Large intestine (tissue), 3 donors: ENCODE data around the gene PAPPA. TPM values are rescaled to one million over a fixed set of nuclear protein-coding genes. Genes with fewer than 3 reads are reported as not detected.
A peak's percentile ranks its signal among the peaks of the same experiment; 100 is the strongest.

Experiments used
- DNase-seq, 2 donors: peaks; one replicate each; pipeline versions ENCODE4 v3.0.0 to v3.0.0-alpha.2; 2013
- H3K27ac ChIP-seq: one replicate; pipeline ENCODE4 v1.5.1; 2013; ENCODE audit warnings: low read length
- H3K27me3 ChIP-seq: 2 replicates; pipeline ENCODE4 v1.6.1; 2013; ENCODE audit warnings: low read length; ENCODE audit not compliant: control insufficient read depth, insufficient read depth
- H3K36me3 ChIP-seq: 2 replicates; pipeline ENCODE4 v1.6.1; 2013; ENCODE audit warnings: low read length; ENCODE audit not compliant: control insufficient read depth, insufficient read depth
- H3K4me1 ChIP-seq: one replicate; pipeline ENCODE4 v1.6.1; 2013; ENCODE audit warnings: low read length; ENCODE audit not compliant: control insufficient read depth, insufficient read depth
- H3K4me3 ChIP-seq: one replicate; pipeline ENCODE4 v1.5.1; 2013; ENCODE audit warnings: low read length
- H3K9me3 ChIP-seq: one replicate; pipeline ENCODE4 v1.6.1; 2013; ENCODE audit warnings: mild to moderate bottlenecking, low read depth, low read length, moderate library complexity; ENCODE audit not compliant: control insufficient read depth
- WGBS: methylation state at CpG from one replicate; pipeline ENCODE4 v1.1.5; 2013; ENCODE audit warnings: low lambda C conversion rate; ENCODE audit not compliant: insufficient coverage; 5-methylcytosine and 5-hydroxymethylcytosine counted together
- polyA plus RNA-seq: library from polyadenylated mRNA; unstranded; fragments of 120-200 nt; gene quantifications from one replicate; pipeline ENCODE4 v1.2.1, GENCODE V29; 2013

Gene PAPPA
- polyA plus RNA-seq, 1 donor = 2.2 TPM

GRCh38 chr9:116358251-116358650 is 204.7 kb downstream of the PAPPA start:
- DNase-seq = no peak
- no peaks in the 10 kb centered on the region for H3K36me3 ChIP-seq
- WGBS = 100% methylated on average over 1 of the region's 3 CpGs
- no peaks in the 10 kb centered on the region for H3K27me3 ChIP-seq
- no peak overlapping the region for H3K4me3 ChIP-seq
- no peak overlapping the region for H3K27ac ChIP-seq
- H3K9me3 ChIP-seq = no peaks in the 10 kb centered on the region
- H3K4me1 ChIP-seq = no peaks in the 10 kb centered on the region

- Histone ChIP-seq H3K27me3 (no peaks in the 10 kb centered on the region), H3K4me3 (no peak overlapping the region), H3K4me1 (peaks cover 5% of the 10 kb centered on the region), H3K27ac (no peak overlapping the region), H3K36me3 (no peaks in the 10 kb centered on the region), H3K9me3 (no peaks in the 10 kb centered on the region)
- DNase-seq = no peak
- WGBS = no CpG with 5 or more reads among the region's 4 CpGs
Observed at GRCh38 chr9:116360016-116360415, 206.4 kb downstream of the PAPPA start.

GRCh38 chr9:116360989-116361388 is 207.4 kb downstream of the PAPPA start:
- Histone ChIP-seq H3K4me3 (no peak overlapping the region), H3K36me3 (no peaks in the 10 kb centered on the region), H3K4me1 (peaks cover 5% of the 10 kb centered on the region), H3K9me3 (no peaks in the 10 kb centered on the region), H3K27me3 (no peaks in the 10 kb centered on the region), H3K27ac (no peak overlapping the region)
- 83% methylated on average over 1 of the region's 2 CpGs for WGBS
- no peak for DNase-seq

- Histone ChIP-seq H3K4me1 (peaks cover 5% of the 10 kb centered on the region), H3K27ac (no peak overlapping the region), H3K4me3 (no peak overlapping the region), H3K27me3 (no peaks in the 10 kb centered on the region), H3K36me3 (no peaks in the 10 kb centered on the region), H3K9me3 (no peaks in the 10 kb centered on the region)
- no peak for DNase-seq
- WGBS = no CpG with 5 or more reads among the region's 4 CpGs
Observed at GRCh38 chr9:116361547-116361946, 208.0 kb downstream of the PAPPA start.

- peaks cover 5% of the 10 kb centered on the region for H3K4me1 ChIP-seq
- H3K36me3 ChIP-seq = no peaks in the 10 kb centered on the region
- WGBS = no CpG with 5 or more reads among the region's 6 CpGs
- no peaks in the 10 kb centered on the region for H3K27me3 ChIP-seq
- H3K27ac ChIP-seq = no peak overlapping the region
- H3K9me3 ChIP-seq = no peaks in the 10 kb centered on the region
- no peak overlapping the region for H3K4me3 ChIP-seq
- no peak for DNase-seq
Observed at GRCh38 chr9:116362493-116362892, 208.9 kb downstream of the PAPPA start.

GRCh38 chr9:116365056-116365471 is 211.5 kb downstream of the PAPPA start:
- no peaks in the 10 kb centered on the region for H3K27me3 ChIP-seq
- H3K9me3 ChIP-seq = no peaks in the 10 kb centered on the region
- peak overlapping the region; percentile 22 for H3K27ac ChIP-seq
- no CpG with 5 or more reads among the region's 9 CpGs for WGBS
- no peak overlapping the region for H3K4me3 ChIP-seq
- H3K36me3 ChIP-seq = no peaks in the 10 kb centered on the region
- H3K4me1 ChIP-seq = peaks cover 8% of the 10 kb centered on the region
- DNase-seq = peak; percentile 54 to 56

GRCh38 chr9:116366241-116366640 is 212.7 kb downstream of the PAPPA start:
- H3K4me1 ChIP-seq = peaks cover 8% of the 10 kb centered on the region
- no peaks in the 10 kb centered on the region for H3K36me3 ChIP-seq
- no peak for DNase-seq
- no peak overlapping the region for H3K4me3 ChIP-seq
- no peaks in the 10 kb centered on the region for H3K9me3 ChIP-seq
- H3K27me3 ChIP-seq = no peaks in the 10 kb centered on the region
- WGBS = 100% methylated on average over 1 of the region's 1 CpG
- no peak overlapping the region for H3K27ac ChIP-seq

GRCh38 chr9:116368680-116369079 is 215.1 kb downstream of the PAPPA start:
- peaks cover 2% of the 10 kb centered on the region for H3K36me3 ChIP-seq
- H3K27ac ChIP-seq = no peak overlapping the region
- no peak for DNase-seq
- peaks cover 8% of the 10 kb centered on the region for H3K4me1 ChIP-seq
- no peaks in the 10 kb centered on the region for H3K9me3 ChIP-seq
- no peak overlapping the region for H3K4me3 ChIP-seq
- 73% methylated on average over 5 of the region's 9 CpGs for WGBS
- H3K27me3 ChIP-seq = no peaks in the 10 kb centered on the region

GRCh38 chr9:116369706-116370105 is 216.1 kb downstream of the PAPPA start:
- Histone ChIP-seq H3K27ac (peak overlapping the region; percentile 16), H3K4me3 (no peak overlapping the region), H3K9me3 (no peaks in the 10 kb centered on the region), H3K27me3 (no peaks in the 10 kb centered on the region), H3K4me1 (peaks cover 7% of the 10 kb centered on the region), H3K36me3 (peaks cover 2% of the 10 kb centered on the region)
- whole genome bisulfite sequencing = no CpG with 5 or more reads among the region's 5 CpGs
- peak in 1 of 2 donors; percentile 43 for DNase-seq

- WGBS = no CpG with 5 or more reads among the region's 4 CpGs
Observed at GRCh38 chr9:116370556-116370955, 217.0 kb downstream of the PAPPA start.

GRCh38 chr9:116372081-116372673 is 218.6 kb downstream of the PAPPA start:
- Histone ChIP-seq H3K36me3 (peaks cover 2% of the 10 kb centered on the region), H3K4me3 (no peak overlapping the region), H3K9me3 (no peaks in the 10 kb centered on the region), H3K27ac (no peak overlapping the region), H3K27me3 (no peaks in the 10 kb centered on the region), H3K4me1 (peaks cover 3% of the 10 kb centered on the region)
- no peak for DNase-seq

More at GRCh38 chr9:116370556-116370955, 217.0 kb downstream of the PAPPA start:
- peaks cover 2% of the 10 kb centered on the region for H3K36me3 ChIP-seq
- H3K27ac ChIP-seq = no peak overlapping the region
- no peaks in the 10 kb centered on the region for H3K27me3 ChIP-seq
- H3K4me1 ChIP-seq = peaks cover 3% of the 10 kb centered on the region
- H3K4me3 ChIP-seq = no peak overlapping the region
- no peaks in the 10 kb centered on the region for H3K9me3 ChIP-seq
- DNase-seq = no peak
